CD4-positive, alpha-beta memory T cell (primary cell): ENCODE measurements around the gene PDGFB. TPM values are rescaled to one million over a fixed set of nuclear protein-coding genes. Genes with fewer than 3 reads are reported as not detected.

ENCODE experiments used
- polyA plus RNA-seq, 2 donors: library from polyadenylated mRNA; unstranded; fragments of 300-500 nt; fragmentation: Illumina TruSeq; gene quantifications; one replicate each; pipeline ENCODE4 v1.2.3, GENCODE V29; 2021
- total RNA-seq, 2 experiments: library from RNA; stranded (reverse); gene quantifications; one replicate each; pipeline ENCODE4 v1.2.3, GENCODE V29; 2021

PDGFB gene
- total and polyA plus RNA-seq, 4 experiments from 2014 or later = 6.8 to 16.9 (median 13.6) TPM

Other genes with a start within 250 kb of the PDGFB start
- 10 to 100 TPM; 42.4 to 43.8 TPM for gene APOBEC3C, start 230.7 kb downstream of the PDGFB start, total RNA-seq
- gene APOBEC3C, start 230.7 kb downstream of the PDGFB start, polyA plus RNA-seq = 100 to 1,000 TPM; 109 to 135 TPM
- 10 to 100 TPM; 35.1 to 41.9 TPM for gene APOBEC3D, start 223.9 kb downstream of the PDGFB start, total RNA-seq
- 10 to 100 TPM in 1 of 2 donors, 1 to 10 TPM in 1; 4.6 to 16.1 TPM for gene APOBEC3D, start 223.9 kb downstream of the PDGFB start, polyA plus RNA-seq
- gene APOBEC3F, start 204.1 kb downstream of the PDGFB start, total RNA-seq = 10 to 100 TPM; 18.3 to 18.4 TPM
- 10 to 100 TPM in 1 of 2 donors, 1 to 10 TPM in 1; 3.3 to 15.4 TPM for gene APOBEC3F, start 204.1 kb downstream of the PDGFB start, polyA plus RNA-seq
- 10 to 100 TPM; 44.5 to 47.5 TPM for gene APOBEC3G, start 167.7 kb downstream of the PDGFB start, total RNA-seq
- 100 to 1,000 TPM in 1 of 2 donors, 10 to 100 TPM in 1; 98.5 to 110 TPM for gene APOBEC3G, start 167.7 kb downstream of the PDGFB start, polyA plus RNA-seq
- 1 to 10 TPM; 7.5 to 8.5 TPM for gene APOBEC3H, start 147.7 kb downstream of the PDGFB start, total RNA-seq
- 1 to 10 TPM; 5.7 to 6.2 TPM for gene APOBEC3H, start 147.7 kb downstream of the PDGFB start, polyA plus RNA-seq
- gene CBX7, start 92.3 kb downstream of the PDGFB start, total RNA-seq = 100 to 1,000 TPM; 181 to 198 TPM
- gene CBX7, start 92.3 kb downstream of the PDGFB start, polyA plus RNA-seq = 10 to 100 TPM; 22.8 to 38.8 TPM
- gene RPL3, start 74.6 kb upstream of the PDGFB start, total RNA-seq = 1,000 to 10,000 TPM; 3,492 to 3,635 TPM
- 1,000 to 10,000 TPM; 3,292 to 4,075 TPM for gene RPL3, start 74.6 kb upstream of the PDGFB start, polyA plus RNA-seq
- gene SYNGR1, start 105.0 kb upstream of the PDGFB start, total RNA-seq = not detected
- under 1 TPM; 0.30 to 0.62 TPM for gene SYNGR1, start 105.0 kb upstream of the PDGFB start, polyA plus RNA-seq
- 10 to 100 TPM; 43.5 to 52.9 TPM for gene TAB1, start 154.8 kb upstream of the PDGFB start, total RNA-seq
- gene TAB1, start 154.8 kb upstream of the PDGFB start, polyA plus RNA-seq = 1 to 10 TPM; 4.0 TPM
- under 1 TPM; 0.19 to 0.73 TPM for gene MGAT3, start 212.0 kb upstream of the PDGFB start, total RNA-seq
- not detected for gene MGAT3, start 212.0 kb upstream of the PDGFB start, polyA plus RNA-seq